CD4-positive, CD25-positive, alpha-beta regulatory T cell (primary cell): Measurements from ENCODE around the gene ARHGDIA. TPM values are rescaled to one million over a fixed set of nuclear protein-coding genes. Genes with fewer than 3 reads are reported as not detected.

Experiments
- ATAC-seq, 2 donors: fragments of 150-1000 bp; cut with Tn5 transposase; one replicate each; pipeline ENCODE4 v1.10.0; 2021; ENCODE audit warnings: low read depth in 2 of 2, moderate number of reproducible peaks in 2 of 2, moderate library complexity in 1 of 2
- DNase-seq, 3 donors: peaks; one replicate each; pipeline versions ENCODE4 v3.0.0 to v3.0.0-alpha.2; 2012 to 2022; ENCODE audit warnings: mixed read lengths in 1 of 3
- H3K27ac ChIP-seq: one replicate; pipeline ENCODE4 v1.7.0; 2013; ENCODE audit warnings: mild to moderate bottlenecking, low read length; ENCODE audit not compliant: insufficient read depth, poor library complexity, severe bottlenecking
- H3K27me3 ChIP-seq: one replicate; pipeline ENCODE4 v1.7.0; 2013; ENCODE audit warnings: low read length; ENCODE audit not compliant: control insufficient read depth, insufficient read depth
- H3K36me3 ChIP-seq: one replicate; pipeline ENCODE4 v1.7.0; 2013; ENCODE audit warnings: mild to moderate bottlenecking, low read length, moderate library complexity; ENCODE audit not compliant: control insufficient read depth, insufficient read depth
- H3K4me1 ChIP-seq: 2 replicates; pipeline ENCODE4 v1.7.0; 2013; ENCODE audit warnings: mild to moderate bottlenecking, low read length; ENCODE audit not compliant: insufficient read depth, control insufficient read depth, poor library complexity, severe bottlenecking
- H3K4me3 ChIP-seq: one replicate; pipeline ENCODE4 v1.7.0; 2013; ENCODE audit warnings: low read depth, mild to moderate bottlenecking, low read length, moderate library complexity
- H3K9me3 ChIP-seq, 2 experiments: 1 replicate in 1 of 2; 2 replicates in 1 of 2; pipeline ENCODE4 v1.7.0; 2013; ENCODE audit warnings: low read length in 2 of 2, mild to moderate bottlenecking in 1 of 2, moderate library complexity in 1 of 2; ENCODE audit not compliant: control insufficient read depth in 2 of 2
- H3K27ac Mint-ChIP-seq, 3 donors: one replicate each; pipeline ENCODE4 v1.8.0; 2020 to 2022; ENCODE audit warnings: mild to moderate bottlenecking in 3 of 3, mixed read lengths in 3 of 3, moderate library complexity in 2 of 3
- H3K27me3 Mint-ChIP-seq: one replicate; pipeline ENCODE4 v1.8.0; 2022; ENCODE audit warnings: mild to moderate bottlenecking, mixed read lengths
- H3K36me3 Mint-ChIP-seq: one replicate; pipeline ENCODE4 v1.8.0; 2020; ENCODE audit warnings: mixed read lengths
- H3K4me1 Mint-ChIP-seq, 4 donors: one replicate each; pipeline ENCODE4 v1.8.0; 2020 to 2022; ENCODE audit warnings: mixed read lengths in 4 of 4, mild to moderate bottlenecking in 1 of 4
- H3K4me3 Mint-ChIP-seq, 4 donors: one replicate each; pipeline ENCODE4 v1.8.0; 2020 to 2022; ENCODE audit warnings: mild to moderate bottlenecking in 4 of 4, mixed read lengths in 4 of 4, moderate library complexity in 3 of 4
- H3K9me3 Mint-ChIP-seq, 7 donors: one replicate each; pipeline ENCODE4 v1.8.0; 2020 to 2022; ENCODE audit warnings: mixed read lengths in 7 of 7, mild to moderate bottlenecking in 3 of 7, moderate library complexity in 2 of 7
- polyA plus RNA-seq, 4 donors: library from polyadenylated mRNA; unstranded; fragments of 300-500 nt; fragmentation: Illumina TruSeq; gene quantifications; one replicate each; pipeline ENCODE4 v1.2.3, GENCODE V29; 2021
- total RNA-seq: library from RNA; stranded (reverse); gene quantifications from one replicate; pipeline ENCODE4 v1.2.3, GENCODE V29; 2022

The ARHGDIA gene
- total and polyA plus RNA-seq, 5 donors from 2014 or later, result 91.4 to 578 (median 107) TPM

DNA sequence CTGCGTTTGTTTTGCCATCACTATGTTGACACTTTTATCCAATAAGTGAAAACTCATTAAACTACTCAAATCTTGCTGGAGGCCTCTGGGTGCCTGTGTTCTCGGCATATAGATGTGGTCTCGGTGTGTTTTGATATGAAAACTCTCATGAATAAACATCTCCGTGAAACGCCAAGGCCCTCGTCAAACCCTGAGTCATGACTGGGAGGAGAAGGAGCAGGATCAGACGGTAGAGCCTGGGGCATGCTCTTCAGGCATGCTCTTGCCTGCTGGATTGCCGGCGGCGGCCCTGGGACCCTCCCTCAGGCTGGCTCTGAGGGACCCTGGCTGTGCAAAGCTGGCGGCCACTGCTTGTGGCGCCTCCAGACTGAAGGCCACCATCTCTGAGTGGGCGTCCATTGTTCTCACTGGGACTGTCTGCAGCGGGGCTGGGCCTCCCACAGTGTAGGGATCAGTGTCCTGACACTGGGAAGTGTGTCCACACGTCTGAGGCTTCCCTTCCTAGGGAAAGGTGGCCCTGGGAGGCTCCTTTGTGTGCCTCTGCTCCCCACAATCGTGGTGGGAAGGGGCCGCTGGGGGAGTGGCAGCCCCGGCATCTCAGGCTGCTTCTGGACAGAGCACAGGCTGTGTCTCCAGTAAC is 29.2 kb upstream of the ARHGDIA start:
- H3K9me3 ChIP-seq, result no peaks in the 10 kb centered on the region
- H3K27me3 ChIP-seq, result no peaks in the 10 kb centered on the region
- Mint-ChIP-seq H3K4me1 (peaks cover 0 to 10% (median 3%) of the 10 kb centered on the region in 4 donors), H3K4me3 (peak overlapping the region in 2 of 4 donors; percentile 45 to 54), H3K9me3 (no peaks in the 10 kb centered on the region), H3K27me3 (peaks cover 9% of the 10 kb centered on the region), H3K36me3 (peaks cover 19% of the 10 kb centered on the region), H3K27ac (no peak overlapping the region)
- peaks cover 12% of the 10 kb centered on the region for H3K4me1 ChIP-seq
- no peak overlapping the region for H3K4me3 ChIP-seq
- H3K36me3 ChIP-seq, result peaks cover 38% of the 10 kb centered on the region
- no peak for DNase-seq
- ATAC-seq, result no peak
- no peak overlapping the region for H3K27ac ChIP-seq

DNA sequence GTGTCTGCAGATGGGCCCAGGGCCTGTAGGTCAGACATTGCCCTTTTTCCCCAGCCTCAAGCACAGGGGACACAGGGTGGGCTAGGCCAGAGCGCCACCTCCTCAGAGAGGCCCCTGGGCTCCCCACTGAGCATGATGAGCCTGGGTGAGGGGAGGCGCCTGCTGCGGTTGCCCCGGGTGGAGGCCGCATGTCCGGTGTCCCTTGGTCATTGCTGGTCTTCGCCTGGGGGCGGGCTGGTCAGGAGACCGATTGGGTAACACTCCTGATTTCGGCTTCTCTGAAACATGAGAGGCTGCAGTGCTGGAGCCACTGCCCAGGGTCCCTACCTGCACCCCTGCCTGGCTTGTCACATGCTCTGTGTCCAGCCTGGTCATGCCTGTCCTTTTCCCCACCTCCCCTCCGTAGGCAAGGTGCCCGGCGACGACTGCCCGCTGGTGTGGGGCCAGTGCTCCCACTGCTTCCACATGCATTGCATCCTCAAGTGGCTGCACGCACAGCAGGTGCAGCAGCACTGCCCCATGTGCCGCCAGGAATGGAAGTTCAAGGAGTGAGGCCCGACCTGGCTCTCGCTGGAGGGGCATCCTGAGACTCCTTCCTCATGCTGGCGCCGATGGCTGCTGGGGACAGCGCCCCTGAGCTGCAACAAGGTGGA is 28.5 kb upstream of the ARHGDIA start:
- no peaks in the 10 kb centered on the region for H3K9me3 Mint-ChIP-seq

DNA sequence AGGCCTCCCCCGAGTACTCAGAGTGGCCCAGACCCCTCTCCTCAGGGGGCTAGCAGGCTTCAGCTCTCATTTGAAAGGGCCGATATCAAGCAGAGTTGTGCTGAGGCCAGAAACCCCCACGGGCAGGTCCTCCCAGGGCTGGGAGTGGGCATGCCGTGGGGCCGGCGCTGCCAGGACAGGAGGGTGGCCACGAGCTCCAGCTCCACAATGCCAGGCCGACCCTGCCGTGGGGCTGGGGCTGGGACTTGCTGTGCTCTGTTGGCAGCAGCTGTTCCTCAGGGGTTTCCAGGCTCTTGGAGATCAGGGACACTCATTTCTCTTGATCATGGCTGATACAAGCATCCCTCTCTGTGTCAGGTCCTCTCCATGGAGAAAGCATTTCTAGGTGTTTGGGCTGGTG is 27.7 kb upstream of the ARHGDIA start:
- Mint-ChIP-seq H3K27ac (no peak overlapping the region), H3K4me3 (no peak overlapping the region), H3K9me3 (no peaks in the 10 kb centered on the region), H3K4me1 (peaks cover 0 to 10% (median 3%) of the 10 kb centered on the region in 4 donors), H3K27me3 (peaks cover 9% of the 10 kb centered on the region), H3K36me3 (peaks cover 21% of the 10 kb centered on the region)
- Histone ChIP-seq H3K27ac (no peak overlapping the region), H3K9me3 (no peaks in the 10 kb centered on the region), H3K27me3 (no peaks in the 10 kb centered on the region), H3K4me1 (peaks cover 12% of the 10 kb centered on the region), H3K36me3 (peaks cover 44% of the 10 kb centered on the region), H3K4me3 (no peak overlapping the region)
- ATAC-seq (no peak), DNase-seq (no peak)

More for the DNA sequence above, 28.5 kb upstream of the ARHGDIA start:
- H3K27me3 Mint-ChIP-seq, result peaks cover 9% of the 10 kb centered on the region
- ATAC-seq, result no peak
- H3K4me1 Mint-ChIP-seq, result peaks cover 0 to 10% (median 3%) of the 10 kb centered on the region in 4 donors
- H3K9me3 ChIP-seq, result no peaks in the 10 kb centered on the region
- peaks cover 12% of the 10 kb centered on the region for H3K4me1 ChIP-seq
- no peak overlapping the region for H3K4me3 Mint-ChIP-seq
- H3K4me3 ChIP-seq, result no peak overlapping the region
- no peaks in the 10 kb centered on the region for H3K27me3 ChIP-seq
- H3K27ac ChIP-seq, result no peak overlapping the region
- peaks cover 42% of the 10 kb centered on the region for H3K36me3 ChIP-seq
- DNase-seq, result no peak
- H3K27ac Mint-ChIP-seq, result no peak overlapping the region
- H3K36me3 Mint-ChIP-seq, result peaks cover 21% of the 10 kb centered on the region

DNA sequence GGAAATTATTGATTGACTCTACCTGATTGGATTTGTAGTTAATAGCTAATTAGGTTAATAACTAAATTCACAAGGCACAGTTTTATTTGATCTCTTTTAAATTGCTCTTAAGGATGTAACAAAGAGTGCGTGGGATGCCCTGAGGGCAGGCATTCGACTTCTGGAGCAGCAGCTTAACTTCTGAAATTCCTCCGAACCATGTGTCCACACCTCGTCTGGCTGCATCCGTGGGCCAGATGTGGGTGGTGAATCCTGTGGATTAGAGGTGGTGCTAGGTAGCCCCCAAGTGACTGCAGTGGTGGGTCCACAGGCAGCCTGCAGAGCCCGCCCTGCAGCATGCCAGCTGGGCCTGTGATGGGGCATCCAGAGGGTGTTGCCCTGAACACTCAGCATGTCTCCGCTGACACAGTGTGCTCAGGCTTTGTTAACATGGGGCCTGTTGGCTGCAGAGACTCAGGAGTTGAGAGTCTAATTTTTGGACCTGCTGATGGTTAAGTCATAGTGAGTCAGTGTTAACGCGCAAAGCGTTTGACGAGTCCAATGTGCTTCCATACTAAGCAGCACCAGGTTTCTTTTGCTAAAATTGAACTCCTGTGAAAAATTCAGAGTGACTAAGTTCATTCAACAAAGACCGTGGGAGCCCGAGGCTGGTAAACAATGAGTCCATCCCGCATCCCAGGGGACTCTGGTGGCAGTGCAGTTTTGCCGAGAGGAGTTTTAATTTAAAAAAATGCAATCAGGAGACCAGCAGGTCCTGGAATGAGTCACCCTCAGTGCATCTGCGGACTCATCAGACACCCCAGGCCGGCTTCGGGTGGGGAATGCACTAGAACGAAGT is 27.1 kb upstream of the ARHGDIA start:
- Mint-ChIP-seq H3K4me3 (peak overlapping the region in 1 of 4 donors; percentile 60), H3K27me3 (peaks cover 9% of the 10 kb centered on the region), H3K9me3 (no peaks in the 10 kb centered on the region), H3K36me3 (peaks cover 21% of the 10 kb centered on the region), H3K4me1 (peaks cover 0 to 14% (median 3%) of the 10 kb centered on the region in 4 donors), H3K27ac (no peak overlapping the region)
- H3K36me3 ChIP-seq, result peaks cover 44% of the 10 kb centered on the region
- DNase-seq (no peak), ATAC-seq (no peak)
- no peaks in the 10 kb centered on the region for H3K9me3 ChIP-seq
- H3K4me1 ChIP-seq, result peaks cover 12% of the 10 kb centered on the region
- no peak overlapping the region for H3K4me3 ChIP-seq
- no peak overlapping the region for H3K27ac ChIP-seq
- H3K27me3 ChIP-seq, result no peaks in the 10 kb centered on the region

DNA sequence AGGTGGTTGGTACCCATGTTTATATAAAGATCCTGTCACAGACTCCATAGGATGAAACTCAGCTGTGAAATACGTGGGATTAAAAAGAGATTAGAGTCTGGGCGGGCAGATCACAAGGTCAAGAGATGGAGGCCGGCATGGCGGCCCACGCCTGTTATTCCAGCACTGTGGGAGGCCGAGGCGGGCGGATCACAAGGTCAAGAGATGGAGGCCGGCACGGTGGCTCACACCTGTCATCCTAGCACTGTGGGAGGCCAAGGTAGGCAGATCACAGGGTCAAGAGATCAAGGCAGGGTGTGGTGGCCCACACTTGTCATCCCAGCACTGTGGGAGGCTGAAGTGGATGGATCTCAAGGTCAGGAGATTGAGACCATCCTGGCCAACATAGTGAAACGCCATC is 24.3 kb upstream of the ARHGDIA start:
- H3K4me1 Mint-ChIP-seq, result peaks cover 0 to 15% (median 0%) of the 10 kb centered on the region in 4 donors

GRCh38 chr17:81891303-81891552 is 20.1 kb upstream of the ARHGDIA start:
- no peak overlapping the region for H3K4me3 ChIP-seq
- peak overlapping the region; percentile 85 for H3K27ac ChIP-seq
- no peaks in the 10 kb centered on the region for H3K27me3 ChIP-seq
- Mint-ChIP-seq H3K4me1 (peaks cover 0 to 30% (median 1%) of the 10 kb centered on the region in 4 donors), H3K27me3 (no peaks in the 10 kb centered on the region), H3K27ac (peak overlapping the region; percentile 94 to 99 (median 98)), H3K9me3 (no peaks in the 10 kb centered on the region), H3K36me3 (peaks cover 14% of the 10 kb centered on the region), H3K4me3 (peak overlapping the region; percentile 93 to 97 (median 96))
- no peaks in the 10 kb centered on the region for H3K9me3 ChIP-seq
- H3K4me1 ChIP-seq, result peaks cover 22% of the 10 kb centered on the region
- DNase-seq (no peak), ATAC-seq (no peak)
- H3K36me3 ChIP-seq, result peaks cover 45% of the 10 kb centered on the region

More for the DNA sequence above, 24.3 kb upstream of the ARHGDIA start:
- Histone ChIP-seq H3K9me3 (no peaks in the 10 kb centered on the region), H3K27ac (no peak overlapping the region), H3K36me3 (peaks cover 44% of the 10 kb centered on the region), H3K4me3 (no peak overlapping the region), H3K27me3 (no peaks in the 10 kb centered on the region), H3K4me1 (peaks cover 11% of the 10 kb centered on the region)
- Mint-ChIP-seq H3K36me3 (peaks cover 15% of the 10 kb centered on the region), H3K27me3 (no peaks in the 10 kb centered on the region), H3K27ac (peak overlapping the region in 1 of 3 donors; percentile 60), H3K4me3 (peak overlapping the region in 2 of 4 donors; percentile 4 to 29), H3K9me3 (no peaks in the 10 kb centered on the region)
- ATAC-seq (no peak), DNase-seq (no peak)

GRCh38 chr17:81890447-81891302 is 19.5 kb upstream of the ARHGDIA start:
- peak in 2 of 3 donors; percentile 16 to 52 for DNase-seq
- Mint-ChIP-seq H3K4me3 (peak overlapping the region; percentile 86 to 96 (median 91)), H3K36me3 (peaks cover 16% of the 10 kb centered on the region), H3K9me3 (no peaks in the 10 kb centered on the region), H3K27ac (peak overlapping the region; percentile 83 to 94 (median 93)), H3K27me3 (no peaks in the 10 kb centered on the region), H3K4me1 (peaks cover 0 to 31% (median 2%) of the 10 kb centered on the region in 4 donors)
- no peak for ATAC-seq
- Histone ChIP-seq H3K36me3 (peaks cover 49% of the 10 kb centered on the region), H3K27me3 (no peaks in the 10 kb centered on the region), H3K4me1 (peaks cover 22% of the 10 kb centered on the region), H3K4me3 (peak overlapping the region; percentile 65), H3K27ac (peak overlapping the region; percentile 85), H3K9me3 (no peaks in the 10 kb centered on the region)
